Peyer's patch (tissue), 4 donors: ENCODE results near the gene BANF1.

Source experiments
- POLR2A ChIP-seq, 2 donors: fragments of 450-650 bp; IDR thresholded peaks; one replicate each; pipeline ENCODE4 v1.5.1; 2017; ENCODE audit warnings: antibody characterized with exemption in 2 of 2, mild to moderate bottlenecking in 2 of 2, moderate library complexity in 2 of 2
- TF ChIP-seq, protein P1 (sequence below), 6 experiments: fragments of 450-650 bp in 4 of 6; fragments of 200-600 bp in 2 of 6; sonication (generic) in 1 of 6; IDR thresholded peaks; one replicate each; pipeline ENCODE4 v1.5.1; 2017 to 2019; ENCODE audit warnings: antibody characterized with exemption in 6 of 6, mild to moderate bottlenecking in 3 of 6, moderate library complexity in 1 of 6

DNA sequence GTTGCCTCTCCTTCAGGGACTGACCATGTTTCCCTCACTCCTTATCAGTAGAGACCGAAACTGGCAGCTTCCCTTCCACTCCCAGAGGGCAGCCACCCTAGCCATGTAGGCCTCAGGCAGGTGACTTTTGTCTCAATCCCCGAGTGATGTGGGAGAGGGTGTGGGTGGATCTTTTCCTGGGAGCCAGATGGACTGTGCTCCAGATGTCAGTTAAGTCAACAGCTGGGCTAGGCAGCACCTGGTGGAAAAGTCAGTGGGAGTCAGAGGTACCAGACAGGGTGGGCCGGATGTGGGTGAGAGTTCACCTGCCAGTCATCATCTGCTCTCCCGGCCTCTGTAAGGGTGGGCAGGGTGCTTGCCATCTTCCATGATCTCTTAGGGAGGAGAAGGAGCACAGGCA is 1.9 kb downstream of the BANF1 start:
- TF ChIP-seq, protein P1, sequence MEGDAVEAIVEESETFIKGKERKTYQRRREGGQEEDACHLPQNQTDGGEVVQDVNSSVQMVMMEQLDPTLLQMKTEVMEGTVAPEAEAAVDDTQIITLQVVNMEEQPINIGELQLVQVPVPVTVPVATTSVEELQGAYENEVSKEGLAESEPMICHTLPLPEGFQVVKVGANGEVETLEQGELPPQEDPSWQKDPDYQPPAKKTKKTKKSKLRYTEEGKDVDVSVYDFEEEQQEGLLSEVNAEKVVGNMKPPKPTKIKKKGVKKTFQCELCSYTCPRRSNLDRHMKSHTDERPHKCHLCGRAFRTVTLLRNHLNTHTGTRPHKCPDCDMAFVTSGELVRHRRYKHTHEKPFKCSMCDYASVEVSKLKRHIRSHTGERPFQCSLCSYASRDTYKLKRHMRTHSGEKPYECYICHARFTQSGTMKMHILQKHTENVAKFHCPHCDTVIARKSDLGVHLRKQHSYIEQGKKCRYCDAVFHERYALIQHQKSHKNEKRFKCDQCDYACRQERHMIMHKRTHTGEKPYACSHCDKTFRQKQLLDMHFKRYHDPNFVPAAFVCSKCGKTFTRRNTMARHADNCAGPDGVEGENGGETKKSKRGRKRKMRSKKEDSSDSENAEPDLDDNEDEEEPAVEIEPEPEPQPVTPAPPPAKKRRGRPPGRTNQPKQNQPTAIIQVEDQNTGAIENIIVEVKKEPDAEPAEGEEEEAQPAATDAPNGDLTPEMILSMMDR (IDR thresholded peaks at IDR 0.05): no peak
- TF ChIP-seq POLR2A (IDR thresholded peaks at IDR 0.05): no peak
